K562 (cell line): Measurements from ENCODE around the gene GATAD1. TPM values are rescaled to one million over a fixed set of nuclear protein-coding genes. Genes with fewer than 3 reads are reported as not detected.

Experiments used
- ATAC-seq: fragments of 200-7000 bp; cut with Tn5 transposase; 3 replicates; pipeline ENCODE4 v1.9.1; 2020; ENCODE audit warnings: moderate library complexity
- BruUV-seq: library from RNA; stranded (reverse); fragments of 400-500 nt; replicated peaks from 2 replicates; lab custom pipeline; 2021; lab: Mats Ljungman, UMichigan
- CTCF ChIA-PET: fragments of 300-600 bp; formaldehyde crosslinking; extraction: SDS; loops from one replicate; lab custom pipeline; 2021; ENCODE audit warnings: low intra/inter-chr PET ratio; lab: Yijun Ruan, JAX
- POLR2A ChIA-PET: fragments of 300-600, 350-650 bp; sonication (Branson Sonifier 250); formaldehyde crosslinking; extraction: SDS; loops from one replicate; lab custom pipeline; 2021; ENCODE audit warnings: antibody characterized with exemption, inconsistent platforms; lab: Yijun Ruan, JAX
- DNase-seq, 4 experiments: peaks; one replicate each; pipeline versions ENCODE4 v3.0.0 to v3.0.0-alpha.2; 2011 to 2018; ENCODE audit warnings: low spot score in 3 of 4, mixed read lengths in 3 of 4; ENCODE audit errors: extremely low read depth in 1 of 4
- FAIRE-seq: peaks from 2 replicates; lab custom pipeline; 2011; peaks lifted over from hg19 to GRCh38; lab: Jason Lieb, UNC
- H2AFZ ChIP-seq: 2 replicates; pipeline ENCODE4 v1.6.0; 2011; ENCODE audit warnings: low read depth, low read length, control low read depth, inconsistent platforms
- H3K27ac ChIP-seq: fragments of 200-600 bp; 3 replicates; pipeline ENCODE4 v1.8.0; 2011; ENCODE audit warnings: low read depth, mild to moderate bottlenecking, control low read depth, inconsistent platforms, low read length, moderate library complexity, mixed read lengths; ENCODE audit errors: extremely low read depth
- H3K27me3 ChIP-seq, 2 experiments: fragments of 300-600 bp in 1 of 2; 2 replicates in 1 of 2; 3 replicates in 1 of 2; pipeline versions ENCODE4 v1.6.0 to v1.8.0; 2011; ENCODE audit warnings: inconsistent platforms in 2 of 2, low read length in 2 of 2, mild to moderate bottlenecking in 1 of 2, mixed read lengths in 1 of 2, moderate library complexity in 1 of 2; ENCODE audit not compliant: control insufficient read depth in 2 of 2, insufficient read depth in 2 of 2
- H3K36me3 ChIP-seq: fragments of 300-600 bp; 3 replicates; pipeline ENCODE4 v1.8.0; 2011; ENCODE audit warnings: mild to moderate bottlenecking, low read length, inconsistent platforms; ENCODE audit not compliant: control insufficient read depth, insufficient read depth
- H3K4me1 ChIP-seq, 2 experiments: fragments of 200-600 bp in 1 of 2; replicated peaks in 1 of 2; 2 replicates in 1 of 2; 3 replicates in 1 of 2; pipeline versions ENCODE4 v1.5.1 to v1.8.0; 2011; ENCODE audit warnings: inconsistent platforms in 2 of 2, low read length in 2 of 2, mild to moderate bottlenecking in 1 of 2, mixed read lengths in 1 of 2, moderate library complexity in 1 of 2; ENCODE audit not compliant: control insufficient read depth in 2 of 2, insufficient read depth in 2 of 2
- H3K4me2 ChIP-seq: 2 replicates; pipeline ENCODE4 v1.6.1; 2011; ENCODE audit warnings: low read length, control low read depth, inconsistent platforms, mixed read lengths; ENCODE audit not compliant: insufficient read depth
- H3K4me3 ChIP-seq: fragments of 200-600 bp; sonication (generic), shearing (Covaris generic); 2 replicates; pipeline ENCODE4 v1.5.1; 2016; ENCODE audit warnings: control low read depth, inconsistent platforms
- H3K79me2 ChIP-seq: fragments of 200-600 bp; 3 replicates; pipeline ENCODE4 v1.8.0; 2011; ENCODE audit warnings: low read length, inconsistent platforms; ENCODE audit not compliant: control insufficient read depth, insufficient read depth
- H3K9ac ChIP-seq, 2 experiments: 2 replicates each; pipeline versions ENCODE4 v1.6.0 to v1.6.1; 2011; ENCODE audit warnings: low read depth in 2 of 2, low read length in 2 of 2, control low read depth in 1 of 2, inconsistent platforms in 1 of 2, mild to moderate bottlenecking in 1 of 2, mixed read lengths in 1 of 2; ENCODE audit not compliant: insufficient read depth in 1 of 2
- H3K9me1 ChIP-seq: one replicate; pipeline ENCODE4 v1.6.0; 2011; ENCODE audit warnings: inconsistent platforms, mild to moderate bottlenecking, low read length, moderate library complexity; ENCODE audit not compliant: control insufficient read depth, insufficient read depth
- H3K9me3 ChIP-seq: replicated peaks from 2 replicates; pipeline ENCODE4 v1.5.1; 2011; ENCODE audit warnings: low read depth, low read length, inconsistent platforms; ENCODE audit not compliant: control insufficient read depth, insufficient read depth
- H4K20me1 ChIP-seq: replicated peaks from 2 replicates; pipeline ENCODE4 v1.6.1; 2011; ENCODE audit warnings: low read length, inconsistent platforms, mixed read lengths; ENCODE audit not compliant: control insufficient read depth, insufficient read depth
- ASH1L ChIP-seq: fragments of 450-650 bp; IDR thresholded peaks from 2 replicates; pipeline ENCODE4 v1.6.1; 2018; ENCODE audit warnings: borderline replicate concordance, mild to moderate bottlenecking, low read depth; ENCODE audit not compliant: partially characterized antibody
- CAMTA2 ChIP-seq: fragments of 250-450 bp; sonication (Bioruptor Pico); conservative IDR thresholded peaks from 2 replicates; pipeline ENCODE4 v1.5.1; 2022
- GATAD2A ChIP-seq: fragments of 450-650 bp; IDR thresholded peaks from 2 replicates; pipeline ENCODE4 v1.6.1; 2017
- HMGN3 ChIP-seq: IDR thresholded peaks from 2 replicates; pipeline ENCODE4 v1.6.1; 2011; ENCODE audit warnings: borderline replicate concordance, low read depth, mild to moderate bottlenecking, mixed read lengths, low read length; ENCODE audit not compliant: insufficient read length; ENCODE audit errors: extremely low read depth
- NFE2L1 ChIP-seq: fragments of 450-650 bp; IDR thresholded peaks from 2 replicates; pipeline ENCODE4 v1.6.1; 2016; ENCODE audit warnings: missing genetic modification characterization, low read depth, mild to moderate bottlenecking, missing compliant biosample characterization, moderate library complexity, borderline replicate concordance
- NFIX ChIP-seq: fragments of 250-450 bp; sonication (Bioruptor Pico); IDR thresholded peaks from 2 replicates; pipeline ENCODE4 v1.4.0; 2020; ENCODE audit warnings: low read depth, mild to moderate bottlenecking, moderate library complexity
- PHB2 ChIP-seq: fragments of 450-650 bp; IDR thresholded peaks from 2 replicates; pipeline ENCODE4 v1.6.1; 2017; ENCODE audit warnings: low read depth
- SIX5 ChIP-seq, 2 experiments: IDR thresholded peaks; 2 replicates each; pipeline ENCODE4 v1.6.1; 2011; ENCODE audit warnings: low read length in 2 of 2, borderline replicate concordance in 1 of 2, low read depth in 1 of 2, mild to moderate bottlenecking in 1 of 2, moderate library complexity in 1 of 2; ENCODE audit not compliant: insufficient read depth in 1 of 2
- SRSF9 ChIP-seq: fragments of 200-400 bp; formaldehyde crosslinking; IDR thresholded peaks from 2 replicates; pipeline ENCODE4 v1.6.1; 2017; ENCODE audit warnings: low read depth, low read length, borderline replicate concordance
- WGBS: fragments of 100-300 bp; shearing (Covaris generic); methylation state at CpG from one replicate; pipeline ENCODE4 v1.1.6; 2016; ENCODE audit warnings: low coverage, mixed read lengths; ENCODE audit not compliant: insufficient coverage; ENCODE audit errors: missing lambda C conversion rate; 5-methylcytosine and 5-hydroxymethylcytosine counted together
- in situ Hi-C: fragments of 300-500 bp; cut with MboI; formaldehyde crosslinking; loops from 4 replicates; pipeline ENCODE4 v1.15.0; 2018; ENCODE audit warnings: inconsistent platforms, mixed read lengths
- intact Hi-C: fragments of 100-400 bp; cut with micrococcal nuclease; formaldehyde crosslinking; loops from 2 replicates; pipeline ENCODE4 v1.14.2; 2022
- polyA plus RNA-seq, 8 experiments: library from polyadenylated mRNA; depleted of rRNA in 4 of 8; stranded (reverse) in 5 of 8; unstranded in 3 of 8; fragments of >200 nt; fragmentation: Nextera tagmentation in 2 of 8; fragmentation: Illumina TruSeq in 1 of 8; extraction: Ambion mirVana in 2 of 8; extraction: Trizol in 1 of 8; gene quantifications; 2 replicates each; pipeline versions ENCODE4 v1.2.1 to v1.2.3, GENCODE V29; 2011 to 2014; ENCODE audit warnings: inconsistent platforms in 1 of 8, missing spikeins in 1 of 8
- total RNA-seq, 7 experiments: library from RNA; depleted of rRNA in 6 of 7; stranded (reverse); fragments of >200 nt in 6 of 7; fragmentation: Illumina TruSeq in 2 of 7; extraction: Trizol in 2 of 7; gene quantifications; 2 replicates each; pipeline versions ENCODE4 v1.2.1 to v1.2.3, GENCODE V29; 2011 to 2021; ENCODE audit warnings: low replicate concordance in 1 of 7
- TF ChIP-seq, protein P1 (sequence below): fragments of 450-650 bp; IDR thresholded peaks from 2 replicates; pipeline ENCODE4 v1.7.0; 2016; ENCODE audit warnings: borderline replicate concordance

Gene GATAD1
- total and polyA plus RNA-seq, 9 of the 15 experiments (the other 6 are each of a cell fraction or from before 2014, with no cell fraction given) = 9.3 to 67.7 (median 34.3) TPM

DNA sequence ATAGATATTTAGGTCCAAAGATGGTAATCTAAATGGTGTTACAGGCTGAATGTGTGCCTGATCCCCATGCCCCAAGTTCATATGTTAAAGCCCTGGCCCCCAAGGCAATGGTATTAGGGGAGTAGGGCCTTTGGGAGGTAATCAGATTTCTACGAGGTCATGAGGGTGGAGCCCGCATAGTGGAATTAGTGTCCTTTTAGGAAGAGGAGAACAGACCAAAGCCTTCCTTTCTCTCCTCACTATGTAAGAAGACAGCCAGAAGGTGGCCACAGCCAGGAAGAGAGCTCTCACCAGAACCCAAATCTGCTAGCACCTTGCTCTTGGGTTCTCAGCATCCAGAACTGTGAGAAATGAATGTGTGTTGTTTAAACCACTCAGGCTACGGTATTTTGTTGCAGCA lies 15.3 kb downstream of the GATAD1 start (continued):
- no peak for TF ChIP-seq SIX5 (IDR thresholded peaks at IDR 0.05; ENCODE audit: borderline replicate concordance in 1 of 2, insufficient read depth in 1 of 2, low read depth in 1 of 2, low read length in 2 of 2)
- TF ChIP-seq CAMTA2 = no peak
- no peak for TF ChIP-seq SRSF9

DNA sequence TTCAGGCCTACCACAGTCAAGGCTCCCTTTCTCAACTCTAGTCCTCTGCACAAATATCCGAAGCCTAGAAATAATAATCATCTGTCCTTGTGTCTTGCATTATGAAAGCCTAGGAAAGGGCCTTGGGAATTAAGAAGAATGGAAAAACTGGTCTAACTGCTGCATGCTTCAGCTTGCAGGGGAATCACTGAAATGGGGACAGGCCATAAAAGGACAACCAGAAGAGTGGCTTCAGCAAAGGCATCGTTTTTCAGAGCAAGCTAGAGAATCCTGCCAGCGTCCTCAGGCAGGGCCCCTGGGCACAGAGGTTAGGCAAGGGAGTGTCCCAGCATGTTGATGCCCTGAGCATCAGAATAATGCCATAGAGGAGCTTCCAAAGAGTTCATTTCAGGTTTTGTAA lies 17.2 kb downstream of the GATAD1 start:
- ChIA-PET CTCF (no interaction called here), POLR2A (no interaction called here)
- TF ChIP-seq ASH1L (no peak), NFIX (CRISPR knock-in tag) (no peak), HMGN3 (no peak), GATAD2A (no peak), NFE2L1 (tag) (no peak), PHB2 (no peak)
- TF ChIP-seq, protein P1, sequence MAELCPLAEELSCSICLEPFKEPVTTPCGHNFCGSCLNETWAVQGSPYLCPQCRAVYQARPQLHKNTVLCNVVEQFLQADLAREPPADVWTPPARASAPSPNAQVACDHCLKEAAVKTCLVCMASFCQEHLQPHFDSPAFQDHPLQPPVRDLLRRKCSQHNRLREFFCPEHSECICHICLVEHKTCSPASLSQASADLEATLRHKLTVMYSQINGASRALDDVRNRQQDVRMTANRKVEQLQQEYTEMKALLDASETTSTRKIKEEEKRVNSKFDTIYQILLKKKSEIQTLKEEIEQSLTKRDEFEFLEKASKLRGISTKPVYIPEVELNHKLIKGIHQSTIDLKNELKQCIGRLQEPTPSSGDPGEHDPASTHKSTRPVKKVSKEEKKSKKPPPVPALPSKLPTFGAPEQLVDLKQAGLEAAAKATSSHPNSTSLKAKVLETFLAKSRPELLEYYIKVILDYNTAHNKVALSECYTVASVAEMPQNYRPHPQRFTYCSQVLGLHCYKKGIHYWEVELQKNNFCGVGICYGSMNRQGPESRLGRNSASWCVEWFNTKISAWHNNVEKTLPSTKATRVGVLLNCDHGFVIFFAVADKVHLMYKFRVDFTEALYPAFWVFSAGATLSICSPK = no peak
- in situ Hi-C loops (no loop called here), intact Hi-C loops (no loop called here)
- Histone ChIP-seq H3K9me3 (peaks cover 2% of the 10 kb centered on the region; the same call in 1 of the 2 replicates), H3K27me3 (no peaks in the 10 kb centered on the region), H3K9ac (no peak overlapping the region), H2AFZ (no peak overlapping the region), H3K79me2 (no peaks in the 10 kb centered on the region), H4K20me1 (no peaks in the 10 kb centered on the region), H3K4me2 (no peak overlapping the region), H3K4me3 (no peak overlapping the region), H3K36me3 (0 out of 3 replicates have a peak, but pooled peaks cover 2% of the 10 kb centered on the region), H3K4me1 (peaks cover 0 to 4% of the 10 kb centered on the region in 2 experiments; a peak in 2 of 5 replicates), H3K27ac (no peak overlapping the region), H3K9me1 (no peaks in the 10 kb centered on the region)
- BruUV-seq = no TSS peak
- ATAC-seq = no peak
- no peak for DNase-seq
- 15% methylated on average over 3 of the region's 3 CpGs for WGBS
- no peak for FAIRE-seq
